Heart left ventricle (tissue), 13 donors: Measurements from ENCODE around the gene MBP.

Experiments used
- POLR2A ChIP-seq, 2 donors: fragments of 450-650 bp; IDR thresholded peaks; one replicate each; pipeline ENCODE4 v1.6.1; 2017; ENCODE audit warnings: antibody characterized with exemption in 2 of 2, mild to moderate bottlenecking in 2 of 2, moderate library complexity in 2 of 2
- TF ChIP-seq, protein P1 (sequence below), 12 donors: fragments of 200-600 bp; sonication (generic) in 4 of 12; IDR thresholded peaks; one replicate each; pipeline versions ENCODE4 v1.5.0 to v1.8.0; 2018 to 2022; ENCODE audit warnings: antibody characterized with exemption in 12 of 12, mild to moderate bottlenecking in 5 of 12
- donor health status: ischemic (EF 13 %, LVEDD 7.1; RV severe dilation, severe dysfunction).
- donor health status: DM: no; HTN: yes; CAD: no.
- donor health status: DM: no; HTN: no; CAD: no.
- donor health status: ischemic (EF 25% LVEDD 6.9; RV normal size, moderate dysfunction).
- donor health status: ischemic (EF 25% LVEDD 5.7; RV mildly dilated, moderate dysfunction).
- donor health status: ischemic (EF 35%, LVEDD 5.7; RV mildly dilated, moderate dysfunction).
- donor health status: nonischemic (EF 11% LVEDD 7.7; RV severe dilation, severe dysfunction).
- donor health status: DM: yes; HTN: yes; CAD: no.
- donor health status: PGD.
- donor health status: ischemic (EF 29% LVEDD 5.4; RV normal size, mild dysfunction).
- donor health status: nonischemic (EF 23%, LVEDD 6.1; RV moderate dilation, normal function).

DNA sequence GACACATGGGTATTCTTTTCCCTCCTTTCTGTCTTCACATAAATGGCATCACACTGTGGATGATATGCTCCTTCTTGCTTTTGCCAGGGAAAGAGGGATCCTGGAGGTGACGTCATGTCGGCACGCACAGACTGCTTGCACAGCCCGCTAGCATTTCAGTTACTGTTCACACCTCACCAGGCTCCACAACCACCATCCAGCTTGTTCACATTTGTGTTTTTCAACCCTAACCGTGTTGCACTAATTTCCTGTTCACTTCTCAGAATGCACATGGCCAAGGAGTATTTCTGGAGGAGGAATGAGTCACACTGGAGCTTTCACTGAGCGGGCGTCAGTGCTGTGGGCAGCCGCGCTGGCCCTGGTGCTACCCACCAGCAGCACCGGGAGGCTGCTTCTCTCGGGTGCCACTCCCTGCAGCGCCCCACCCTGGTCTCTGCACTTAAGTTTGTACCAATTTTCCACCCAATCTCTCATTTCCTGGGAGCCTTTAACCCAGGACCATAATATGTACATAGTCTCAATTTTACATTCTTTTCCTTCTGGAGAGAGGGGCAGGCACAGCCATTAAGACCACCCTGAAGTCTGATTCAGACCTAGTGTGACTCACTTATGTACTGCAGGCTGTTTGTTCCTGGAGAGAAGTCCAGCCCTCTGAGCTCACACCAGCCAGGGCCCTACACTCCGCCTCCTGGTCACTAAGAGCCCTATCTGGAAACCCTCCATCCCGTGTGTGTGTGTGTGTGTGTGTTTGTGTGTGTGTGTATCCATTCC lies 65.1 kb downstream of the MBP start:
- TF ChIP-seq POLR2A (IDR thresholded peaks at IDR 0.05): no peak
- TF ChIP-seq, protein P1, sequence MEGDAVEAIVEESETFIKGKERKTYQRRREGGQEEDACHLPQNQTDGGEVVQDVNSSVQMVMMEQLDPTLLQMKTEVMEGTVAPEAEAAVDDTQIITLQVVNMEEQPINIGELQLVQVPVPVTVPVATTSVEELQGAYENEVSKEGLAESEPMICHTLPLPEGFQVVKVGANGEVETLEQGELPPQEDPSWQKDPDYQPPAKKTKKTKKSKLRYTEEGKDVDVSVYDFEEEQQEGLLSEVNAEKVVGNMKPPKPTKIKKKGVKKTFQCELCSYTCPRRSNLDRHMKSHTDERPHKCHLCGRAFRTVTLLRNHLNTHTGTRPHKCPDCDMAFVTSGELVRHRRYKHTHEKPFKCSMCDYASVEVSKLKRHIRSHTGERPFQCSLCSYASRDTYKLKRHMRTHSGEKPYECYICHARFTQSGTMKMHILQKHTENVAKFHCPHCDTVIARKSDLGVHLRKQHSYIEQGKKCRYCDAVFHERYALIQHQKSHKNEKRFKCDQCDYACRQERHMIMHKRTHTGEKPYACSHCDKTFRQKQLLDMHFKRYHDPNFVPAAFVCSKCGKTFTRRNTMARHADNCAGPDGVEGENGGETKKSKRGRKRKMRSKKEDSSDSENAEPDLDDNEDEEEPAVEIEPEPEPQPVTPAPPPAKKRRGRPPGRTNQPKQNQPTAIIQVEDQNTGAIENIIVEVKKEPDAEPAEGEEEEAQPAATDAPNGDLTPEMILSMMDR (IDR thresholded peaks at IDR 0.05): peak in 1 of 12 donors; percentile 7
